Uterus (tissue), 4 donors: ENCODE measurements around the gene SERPINA5. TPM values are rescaled to one million over a fixed set of nuclear protein-coding genes. Genes with fewer than 3 reads are reported as not detected.
"Not testable (repeated sequence)": the region's sequence is repeated elsewhere in the genome, so short reads cannot be mapped to it uniquely, and the experiment has no call there.

Experiments
- DNase-seq, 2 donors: peaks; one replicate each; pipeline ENCODE4 v3.0.0-alpha.2; 2019 to 2020
- H3K27ac ChIP-seq, 2 donors: fragments of 200-600 bp; sonication (generic); 1 replicate in 1 of 2; 2 replicates in 1 of 2; pipeline ENCODE4 v1.5.1; 2016 to 2018
- H3K27me3 ChIP-seq, 2 donors: fragments of 200-600 bp; sonication (generic); one replicate each; pipeline ENCODE4 v1.5.1; 2018 to 2019; ENCODE audit warnings: control low read depth in 1 of 2
- H3K36me3 ChIP-seq, 2 donors: fragments of 200-600 bp; sonication (generic); one replicate each; pipeline ENCODE4 v1.5.1; 2019; ENCODE audit warnings: control low read depth in 1 of 2
- H3K4me1 ChIP-seq, 2 donors: fragments of 200-600 bp; sonication (generic); one replicate each; pipeline ENCODE4 v1.5.1; 2018 to 2019; ENCODE audit warnings: control low read depth in 1 of 2
- H3K4me3 ChIP-seq, 2 donors: fragments of 200-600 bp; sonication (generic); 1 replicate in 1 of 2; 2 replicates in 1 of 2; pipeline ENCODE4 v1.5.1; 2018 to 2019; ENCODE audit warnings: mild to moderate bottlenecking in 1 of 2
- H3K9me3 ChIP-seq, 2 donors: fragments of 200-600 bp; sonication (generic); one replicate each; pipeline ENCODE4 v1.5.1; 2019; ENCODE audit warnings: control low read depth in 1 of 2
- POLR2A ChIP-seq, 2 donors: fragments of 450-650 bp; IDR thresholded peaks; one replicate each; pipeline ENCODE4 v1.6.1; 2016; ENCODE audit warnings: antibody characterized with exemption in 2 of 2, mild to moderate bottlenecking in 1 of 2, moderate library complexity in 1 of 2
- intact Hi-C: fragments of 100-400 bp; cut with DNase I; formaldehyde crosslinking; loops from one replicate; pipeline ENCODE4 v1.15.1; 2023; ENCODE audit warnings: low total_unique reads
- total RNA-seq, 4 donors: library from RNA; depleted of rRNA in 3 of 4; stranded (reverse); fragments of >200 nt in 3 of 4; gene quantifications; one replicate each; pipeline versions ENCODE4 v1.1.0 to v1.2.4, GENCODE V29; 2014 to 2023
- TF ChIP-seq, protein P1 (sequence below), 4 experiments: fragments of 200-600 bp in 2 of 4; fragments of 450-650 bp in 2 of 4; sonication (generic) in 2 of 4; IDR thresholded peaks; one replicate each; pipeline ENCODE4 v1.5.1; 2016 to 2019; ENCODE audit warnings: antibody characterized with exemption in 4 of 4, mild to moderate bottlenecking in 2 of 4, moderate library complexity in 1 of 4
- donor health status: DM: yes; HTN: yes; CAD: no.

Gene SERPINA5
- total RNA-seq, 4 donors from 2014 or later, result under 0.01 to 19.6 (median 3.2) TPM

DNA sequence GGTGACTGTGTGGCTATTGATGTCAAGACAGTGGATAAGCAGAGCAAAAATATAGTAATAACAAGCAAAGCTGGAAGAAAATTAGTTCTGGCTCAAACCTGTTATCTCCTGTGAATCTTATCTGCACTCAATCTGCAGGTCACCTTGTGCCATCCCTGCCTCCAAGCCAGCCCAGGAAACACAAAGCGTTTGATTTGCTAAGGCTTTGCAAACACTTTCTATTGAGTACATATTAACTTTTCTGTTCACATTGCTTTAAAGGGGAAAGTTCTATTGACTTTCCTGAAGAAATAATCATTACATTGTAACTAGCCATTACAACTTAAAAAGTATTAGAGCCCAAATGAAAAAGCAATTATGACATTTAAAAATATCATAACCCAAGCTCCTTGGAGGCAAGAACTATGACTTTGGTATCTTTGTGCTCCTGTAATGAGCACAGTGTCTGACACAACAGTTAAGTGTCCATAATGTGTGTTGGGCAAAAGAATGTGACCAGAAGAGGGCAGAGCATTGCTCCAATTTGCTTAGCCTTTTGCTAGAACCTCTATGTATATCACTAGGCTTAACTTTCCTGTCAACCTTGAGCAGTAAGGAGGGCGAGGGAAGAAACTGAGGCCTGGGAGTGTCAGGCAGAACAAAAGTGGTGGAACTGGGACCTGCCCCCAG is 55.7 kb downstream of the SERPINA5 start:
- intact Hi-C loops, result no loop called here
- H3K9me3 ChIP-seq, result no peaks in the 10 kb centered on the region
- H3K36me3 ChIP-seq, result no peaks in the 10 kb centered on the region
- no peaks in the 10 kb centered on the region for H3K4me1 ChIP-seq
- no peaks in the 10 kb centered on the region for H3K27me3 ChIP-seq
- DNase-seq, result no peak
- no peak overlapping the region for H3K27ac ChIP-seq
- TF ChIP-seq, protein P1, sequence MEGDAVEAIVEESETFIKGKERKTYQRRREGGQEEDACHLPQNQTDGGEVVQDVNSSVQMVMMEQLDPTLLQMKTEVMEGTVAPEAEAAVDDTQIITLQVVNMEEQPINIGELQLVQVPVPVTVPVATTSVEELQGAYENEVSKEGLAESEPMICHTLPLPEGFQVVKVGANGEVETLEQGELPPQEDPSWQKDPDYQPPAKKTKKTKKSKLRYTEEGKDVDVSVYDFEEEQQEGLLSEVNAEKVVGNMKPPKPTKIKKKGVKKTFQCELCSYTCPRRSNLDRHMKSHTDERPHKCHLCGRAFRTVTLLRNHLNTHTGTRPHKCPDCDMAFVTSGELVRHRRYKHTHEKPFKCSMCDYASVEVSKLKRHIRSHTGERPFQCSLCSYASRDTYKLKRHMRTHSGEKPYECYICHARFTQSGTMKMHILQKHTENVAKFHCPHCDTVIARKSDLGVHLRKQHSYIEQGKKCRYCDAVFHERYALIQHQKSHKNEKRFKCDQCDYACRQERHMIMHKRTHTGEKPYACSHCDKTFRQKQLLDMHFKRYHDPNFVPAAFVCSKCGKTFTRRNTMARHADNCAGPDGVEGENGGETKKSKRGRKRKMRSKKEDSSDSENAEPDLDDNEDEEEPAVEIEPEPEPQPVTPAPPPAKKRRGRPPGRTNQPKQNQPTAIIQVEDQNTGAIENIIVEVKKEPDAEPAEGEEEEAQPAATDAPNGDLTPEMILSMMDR (IDR thresholded peaks at IDR 0.05), result no peak
- no peak for TF ChIP-seq POLR2A (IDR thresholded peaks at IDR 0.05)
- H3K4me3 ChIP-seq, result no peak overlapping the region

DNA sequence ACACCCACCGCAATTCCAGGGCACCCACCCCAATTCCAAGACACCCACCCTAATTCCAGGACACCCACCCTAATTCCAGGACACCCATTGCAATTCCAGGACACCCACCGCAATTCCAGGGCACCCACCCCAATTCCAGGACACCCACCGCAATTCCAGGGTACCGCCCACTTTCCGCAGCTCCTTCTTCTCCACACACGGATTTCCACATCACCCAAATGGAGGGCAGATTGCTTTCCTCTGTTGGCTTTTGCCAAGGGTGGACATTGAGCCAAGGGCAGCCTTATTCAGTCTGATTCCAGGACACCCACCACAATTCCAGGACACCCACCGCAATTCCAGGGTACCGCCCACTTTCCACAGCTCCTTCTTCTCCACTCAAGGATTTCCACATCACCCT is 56.6 kb downstream of the SERPINA5 start:
- H3K27me3 ChIP-seq, H3K4me3 ChIP-seq, H3K4me1 ChIP-seq, intact Hi-C loops, H3K9me3 ChIP-seq, H3K27ac ChIP-seq, H3K36me3 ChIP-seq, DNase-seq: not testable (repeated sequence)

DNA sequence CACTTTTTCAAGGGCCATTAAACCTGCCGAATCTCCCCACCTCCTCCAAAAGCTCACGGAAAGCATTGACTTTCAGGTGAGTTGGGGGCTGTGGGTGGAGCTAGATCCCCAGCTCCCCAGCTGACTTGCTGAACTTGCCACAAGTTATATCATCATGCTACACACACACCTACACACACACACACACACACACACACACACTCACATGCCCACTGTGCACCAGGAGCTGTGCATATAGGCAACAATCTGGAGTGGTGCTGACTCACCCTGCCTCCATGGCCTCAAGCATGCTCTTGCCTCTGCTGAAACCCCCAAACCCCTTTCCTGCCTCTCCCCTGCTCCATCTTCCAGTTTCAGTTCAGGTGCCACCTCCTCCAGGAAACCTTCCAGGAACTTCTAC is 57.1 kb downstream of the SERPINA5 start:
- H3K27me3 ChIP-seq, result no peaks in the 10 kb centered on the region
- H3K4me1 ChIP-seq, result no peaks in the 10 kb centered on the region
- intact Hi-C loops, result no loop called here
- TF ChIP-seq, protein P1 (IDR thresholded peaks at IDR 0.05), result no peak
- no peak for TF ChIP-seq POLR2A (IDR thresholded peaks at IDR 0.05)
- H3K36me3 ChIP-seq, result no peaks in the 10 kb centered on the region
- no peak for DNase-seq
- no peaks in the 10 kb centered on the region for H3K9me3 ChIP-seq
- H3K4me3 ChIP-seq, result no peak overlapping the region
- no peak overlapping the region for H3K27ac ChIP-seq

DNA sequence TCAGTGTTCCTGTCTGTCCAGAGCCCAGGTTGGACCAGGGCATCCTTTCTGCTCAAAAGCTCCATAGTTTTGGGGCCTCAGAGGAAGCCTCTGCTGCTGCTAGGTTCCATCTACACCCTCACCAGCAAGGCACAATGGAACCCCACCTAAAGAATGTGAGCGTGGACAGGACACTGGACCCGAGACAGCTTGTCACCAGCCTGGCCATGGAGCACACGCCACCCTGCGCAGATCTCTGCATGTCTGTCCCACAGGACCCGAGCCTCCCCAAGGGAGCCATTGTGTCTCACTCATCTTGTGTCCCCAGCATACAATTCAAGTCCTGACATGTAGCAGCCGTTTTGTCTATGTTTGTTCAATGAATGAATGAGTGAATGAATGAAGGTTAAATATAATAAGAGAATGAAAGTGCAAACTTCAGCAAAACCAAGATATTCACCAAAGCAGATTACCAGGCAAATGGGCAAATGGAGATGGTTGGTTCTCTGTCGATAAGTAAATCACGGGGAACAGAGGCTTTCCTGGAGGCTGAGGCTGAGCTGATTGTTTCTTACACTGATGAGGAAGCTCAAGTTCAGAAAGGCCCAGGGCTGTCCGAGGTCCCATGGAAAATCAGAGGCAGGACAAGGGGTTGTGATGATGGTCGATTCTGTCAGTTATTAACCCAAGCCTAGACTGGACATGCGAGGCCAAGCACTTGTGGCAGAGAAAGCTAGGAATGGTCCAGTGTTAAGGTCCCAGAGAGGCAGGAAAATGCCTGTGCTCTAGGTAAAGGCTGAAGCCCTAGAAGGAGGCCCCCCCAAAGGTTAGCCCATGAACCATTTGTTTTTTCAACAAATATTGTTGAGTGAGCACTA is 58.0 kb downstream of the SERPINA5 start:
- no peaks in the 10 kb centered on the region for H3K9me3 ChIP-seq
- intact Hi-C loops, result no loop called here
- no peak for DNase-seq
- no peaks in the 10 kb centered on the region for H3K4me1 ChIP-seq
- H3K27me3 ChIP-seq, result no peaks in the 10 kb centered on the region
- H3K4me3 ChIP-seq, result no peak overlapping the region
- no peak overlapping the region for H3K27ac ChIP-seq
- no peaks in the 10 kb centered on the region for H3K36me3 ChIP-seq
- no peak for TF ChIP-seq POLR2A (IDR thresholded peaks at IDR 0.05)
- TF ChIP-seq, protein P1 (IDR thresholded peaks at IDR 0.05), result no peak

DNA sequence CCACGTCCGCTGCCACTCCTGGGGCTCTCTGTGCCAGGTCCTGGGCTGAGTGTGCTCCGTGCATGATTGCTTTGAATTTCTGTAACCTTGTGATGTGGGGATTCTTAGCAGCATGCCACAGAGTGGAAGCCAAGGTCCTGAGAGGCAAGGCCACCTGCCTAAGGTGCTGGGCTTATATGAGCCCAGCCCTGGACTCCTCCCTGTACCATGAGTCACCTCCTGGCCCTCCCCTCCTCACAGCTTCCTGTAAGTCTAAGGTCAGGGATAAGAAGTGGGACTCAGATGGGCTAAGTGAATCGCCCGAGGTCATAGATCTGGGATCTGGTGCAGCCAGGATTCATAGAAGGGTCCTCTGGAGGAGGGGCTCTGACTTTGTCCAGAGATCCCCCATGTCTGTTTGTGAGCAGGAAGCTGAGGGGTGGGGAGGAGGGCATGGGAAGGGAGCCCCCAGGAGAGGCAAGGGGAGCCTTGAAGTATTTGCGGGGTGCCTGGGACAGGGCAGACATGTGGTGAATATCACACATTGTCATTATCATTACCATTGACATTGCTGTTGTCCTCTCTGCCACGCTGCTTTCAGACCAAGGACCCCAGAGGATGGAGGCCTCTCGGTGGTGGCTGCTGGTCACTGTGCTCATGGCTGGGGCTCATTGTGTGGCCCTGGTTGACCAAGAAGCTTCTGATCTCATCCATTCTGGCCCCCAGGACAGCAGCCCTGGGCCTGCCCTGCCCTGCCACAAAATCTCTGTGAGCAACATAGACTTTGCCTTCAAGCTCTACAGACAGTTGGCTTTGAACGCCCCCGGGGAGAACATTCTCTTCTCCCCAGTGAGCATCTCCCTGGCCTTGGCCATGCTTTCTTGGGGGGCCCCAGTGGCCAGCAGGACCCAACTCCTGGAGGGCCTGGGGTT is 59.8 kb downstream of the SERPINA5 start:
- no peaks in the 10 kb centered on the region for H3K4me1 ChIP-seq
- DNase-seq, result no peak
- intact Hi-C loops, result no loop called here
- no peak for TF ChIP-seq POLR2A (IDR thresholded peaks at IDR 0.05)
- TF ChIP-seq, protein P1 (IDR thresholded peaks at IDR 0.05), result no peak
- H3K27me3 ChIP-seq, result no peaks in the 10 kb centered on the region
- H3K36me3 ChIP-seq, result no peaks in the 10 kb centered on the region
- H3K9me3 ChIP-seq, result no peaks in the 10 kb centered on the region
- no peak overlapping the region for H3K27ac ChIP-seq
- H3K4me3 ChIP-seq, result no peak overlapping the region
